Nephron progenitor cell (in vitro differentiated cells): ENCODE measurements around the gene NTRK2.
A peak's percentile ranks its signal among the peaks of the same experiment; 100 is the strongest.

Experiments
- DNase-seq: peaks from one replicate; pipeline ENCODE4 v3.0.0; 2021
- H3K27ac Mint-ChIP-seq: 2 replicates; pipeline ENCODE4 v1.8.0; 2021; ENCODE audit warnings: mild to moderate bottlenecking, moderate library complexity, mixed read lengths
- H3K27me3 Mint-ChIP-seq: 2 replicates; pipeline ENCODE4 v1.8.0; 2021; ENCODE audit warnings: mild to moderate bottlenecking, low read depth, mixed read lengths; ENCODE audit not compliant: poor library complexity
- H3K36me3 Mint-ChIP-seq: 2 replicates; pipeline ENCODE4 v1.8.0; 2021; ENCODE audit warnings: low read depth, mixed read lengths
- H3K4me1 Mint-ChIP-seq: 2 replicates; pipeline ENCODE4 v1.8.0; 2021; ENCODE audit warnings: mixed read lengths
- H3K4me3 Mint-ChIP-seq: 2 replicates; pipeline ENCODE4 v1.8.0; 2021; ENCODE audit warnings: mild to moderate bottlenecking, moderate library complexity, mixed read lengths
- H3K9me3 Mint-ChIP-seq: 2 replicates; pipeline ENCODE4 v1.8.0; 2021; ENCODE audit warnings: mild to moderate bottlenecking, moderate library complexity, mixed read lengths
- CTCF ChIP-seq: fragments of 200-600 bp; sonication (generic); IDR thresholded peaks from 2 replicates; pipeline ENCODE4 v1.5.0; 2021; ENCODE audit warnings: antibody characterized with exemption

Gene NTRK2

DNA sequence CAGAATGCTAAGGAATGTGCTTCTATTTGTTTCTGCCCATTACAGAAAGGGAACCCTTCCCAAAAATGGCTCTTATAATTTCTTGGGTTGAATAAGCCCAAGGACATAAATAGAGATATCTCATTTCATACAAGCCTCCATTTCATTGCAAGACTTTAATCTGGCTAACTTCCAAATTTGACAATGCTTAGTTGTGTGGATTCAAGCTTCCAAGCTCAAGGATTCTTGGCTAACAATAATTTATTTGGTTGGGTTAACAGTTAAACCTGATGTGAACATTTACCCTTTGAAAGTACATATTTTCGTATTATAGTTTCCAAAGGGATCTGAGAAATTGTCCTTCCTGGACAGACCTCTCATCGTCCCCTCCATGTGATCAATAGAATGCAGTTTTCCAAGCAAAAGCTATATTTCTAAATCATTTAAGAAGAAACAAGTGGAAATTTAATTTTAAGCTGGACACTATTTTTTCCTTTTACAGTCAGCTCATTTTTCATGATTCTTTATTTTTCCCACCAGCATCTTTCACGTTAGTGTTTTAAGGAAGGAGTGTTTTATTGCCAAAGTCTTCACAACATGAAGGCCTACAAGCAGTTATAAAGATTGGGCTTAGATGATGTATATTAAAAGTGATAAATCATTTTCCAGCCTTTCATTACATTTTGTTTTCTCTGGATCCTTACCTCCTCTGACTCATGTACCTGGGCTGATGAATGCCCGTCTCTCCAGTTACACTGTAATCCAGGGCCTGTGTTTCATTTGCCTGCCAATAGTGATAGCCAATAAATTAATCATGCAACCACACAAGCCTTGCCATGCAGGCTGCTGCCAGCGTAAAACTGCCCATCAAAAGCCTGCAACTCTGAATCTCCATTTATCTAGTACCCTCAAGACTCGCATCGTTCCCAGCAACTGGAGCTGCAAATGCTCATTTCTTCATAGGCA, 176.7 kb downstream of the NTRK2 start:
- H3K4me1 Mint-ChIP-seq: peaks cover 39% of the 10 kb centered on the region
- peaks cover 12% of the 10 kb centered on the region for H3K9me3 Mint-ChIP-seq
- no peak overlapping the region for H3K27ac Mint-ChIP-seq
- no peak for DNase-seq
- TF ChIP-seq CTCF: no peak
- H3K27me3 Mint-ChIP-seq: peaks cover 4% of the 10 kb centered on the region
- no peak overlapping the region for H3K4me3 Mint-ChIP-seq
- H3K36me3 Mint-ChIP-seq: no peaks in the 10 kb centered on the region

- Mint-ChIP-seq H3K27me3 (peaks cover 4% of the 10 kb centered on the region), H3K9me3 (peaks cover 12% of the 10 kb centered on the region), H3K4me3 (no peak overlapping the region), H3K4me1 (peaks cover 40% of the 10 kb centered on the region), H3K27ac (no peak overlapping the region), H3K36me3 (no peaks in the 10 kb centered on the region)
- no peak for TF ChIP-seq CTCF
- no peak for DNase-seq
Observed at GRCh38 chr9:84846906-84847305, 177.4 kb downstream of the NTRK2 start.

- H3K36me3 Mint-ChIP-seq: no peaks in the 10 kb centered on the region
- no peak overlapping the region for H3K27ac Mint-ChIP-seq
- no peak for TF ChIP-seq CTCF
- no peak for DNase-seq
- H3K27me3 Mint-ChIP-seq: peaks cover 4% of the 10 kb centered on the region
- H3K4me3 Mint-ChIP-seq: no peak overlapping the region
- peaks cover 52% of the 10 kb centered on the region for H3K4me1 Mint-ChIP-seq
- H3K9me3 Mint-ChIP-seq: peaks cover 9% of the 10 kb centered on the region
Observed at GRCh38 chr9:84849049-84849448, 179.5 kb downstream of the NTRK2 start.

DNA sequence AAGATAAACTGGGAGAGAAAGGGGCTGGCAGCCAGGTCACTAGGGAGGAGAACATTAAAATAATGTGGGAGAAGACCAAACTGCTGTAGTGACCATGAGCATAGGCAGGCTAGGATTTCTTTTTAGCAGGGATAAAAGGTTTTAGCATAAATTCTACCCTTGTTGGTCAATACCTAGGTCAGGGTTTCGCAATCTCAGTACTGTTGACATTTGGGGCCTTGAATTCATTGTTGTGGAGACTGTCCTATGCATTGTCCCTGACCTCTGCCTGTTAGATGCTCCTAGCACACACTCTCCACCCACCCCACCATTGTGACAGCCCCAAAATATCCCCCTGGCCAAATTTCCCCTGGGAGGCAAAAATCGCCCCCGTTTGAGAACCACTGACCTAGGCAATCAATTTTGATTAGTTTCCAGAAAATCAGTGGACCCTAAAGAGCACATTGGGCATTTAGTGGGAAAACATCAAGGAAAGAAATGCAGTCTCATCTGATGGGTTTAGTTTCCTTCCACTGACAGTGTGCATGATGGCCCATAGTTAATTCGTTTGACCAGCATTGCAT, 181.4 kb downstream of the NTRK2 start:
- Mint-ChIP-seq H3K27ac (peak overlapping the region; percentile 80), H3K4me1 (peaks cover 65% of the 10 kb centered on the region), H3K9me3 (peaks cover 4% of the 10 kb centered on the region), H3K36me3 (no peaks in the 10 kb centered on the region), H3K27me3 (peaks cover 4% of the 10 kb centered on the region), H3K4me3 (no peak overlapping the region)
- no peak for DNase-seq
- no peak for TF ChIP-seq CTCF

DNA sequence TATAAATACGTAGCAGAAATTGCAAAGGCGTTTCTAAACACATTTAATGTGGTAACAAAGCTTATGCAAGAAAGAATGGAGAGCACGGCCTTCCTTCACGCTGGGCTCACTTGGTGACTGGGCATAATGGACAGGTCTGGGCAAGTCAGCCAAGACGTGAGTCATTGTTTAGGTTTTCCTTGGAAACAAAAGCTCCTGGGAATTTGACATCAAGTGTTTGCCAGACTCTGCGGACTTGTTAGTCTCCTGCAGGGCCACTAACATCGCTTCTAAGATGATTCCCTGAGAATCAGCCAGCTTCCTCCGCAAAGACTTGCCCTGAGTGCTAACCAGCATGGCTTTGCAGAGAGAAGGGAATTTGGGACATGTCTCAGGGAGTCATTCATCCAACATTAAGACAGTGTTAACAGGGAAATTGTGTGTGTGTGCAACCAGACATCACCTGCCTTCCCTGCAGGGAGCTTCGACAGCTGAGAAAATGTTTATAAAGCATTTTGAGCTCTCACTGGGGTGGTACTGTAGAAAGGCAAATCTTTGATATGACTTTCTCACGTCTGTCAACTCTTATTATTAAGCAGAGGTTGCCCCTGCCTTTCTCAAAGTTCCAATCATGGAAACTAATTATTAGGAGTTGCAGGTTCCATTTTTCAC, 182.5 kb downstream of the NTRK2 start:
- H3K27ac Mint-ChIP-seq: peak overlapping the region; percentile 88
- H3K36me3 Mint-ChIP-seq: no peaks in the 10 kb centered on the region
- H3K4me3 Mint-ChIP-seq: no peak overlapping the region
- peaks cover 67% of the 10 kb centered on the region for H3K4me1 Mint-ChIP-seq
- TF ChIP-seq CTCF: no peak
- H3K27me3 Mint-ChIP-seq: peaks cover 4% of the 10 kb centered on the region
- no peaks in the 10 kb centered on the region for H3K9me3 Mint-ChIP-seq
- no peak for DNase-seq
